Suppressor macrophage treated with lipopolysaccharide for 4 hours (primary cell): Measurements from ENCODE around the gene TMEM213.

Source experiments
- DNase-seq: peaks from one replicate; pipeline ENCODE4 v3.0.0-alpha.2; 2020

TMEM213 gene

DNA sequence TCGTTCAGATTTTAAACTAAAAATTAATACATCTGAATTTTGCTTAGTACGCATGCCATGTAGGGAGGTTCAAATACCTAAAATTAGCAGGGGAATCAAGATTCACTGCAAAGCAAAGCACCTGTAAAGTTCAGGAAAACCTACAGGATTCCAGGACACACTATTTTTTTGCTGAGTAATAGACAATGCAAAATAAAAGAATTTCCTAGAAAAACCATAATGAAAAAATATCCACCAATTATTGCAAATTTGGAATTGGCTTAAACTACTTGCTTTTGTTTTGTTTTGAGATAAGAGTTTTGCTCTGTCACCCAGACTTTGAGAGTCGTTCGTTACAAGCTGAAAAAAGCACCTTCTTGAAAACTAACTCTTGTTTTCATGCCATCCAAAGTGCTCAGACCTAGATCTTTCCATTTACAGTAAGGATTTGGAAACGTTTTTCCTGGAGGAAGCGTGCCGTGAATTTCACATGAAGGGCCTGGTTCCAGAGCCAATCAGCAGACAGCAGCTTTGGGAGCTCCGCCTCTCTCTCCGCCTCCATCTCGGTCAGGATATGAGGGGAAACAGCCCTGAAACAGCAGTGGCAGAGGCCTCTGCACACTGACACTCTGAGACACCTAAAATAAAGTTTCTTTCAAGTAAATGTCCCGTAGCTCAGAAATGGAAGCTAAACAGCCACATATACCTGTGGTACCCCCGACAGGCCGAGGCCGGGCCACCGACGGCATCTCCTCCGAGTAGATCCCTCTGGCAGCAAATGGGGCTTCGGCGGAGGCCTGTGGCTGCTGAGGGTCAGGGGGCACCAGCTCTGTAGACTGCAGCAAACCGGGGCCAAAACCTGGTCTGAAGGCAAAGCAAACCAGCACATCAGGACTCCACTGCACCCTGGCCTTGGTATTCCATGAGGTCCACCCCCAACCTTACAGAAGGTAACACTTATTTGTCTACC is 46.1 kb downstream of the TMEM213 start:
- no peak for DNase-seq

DNA sequence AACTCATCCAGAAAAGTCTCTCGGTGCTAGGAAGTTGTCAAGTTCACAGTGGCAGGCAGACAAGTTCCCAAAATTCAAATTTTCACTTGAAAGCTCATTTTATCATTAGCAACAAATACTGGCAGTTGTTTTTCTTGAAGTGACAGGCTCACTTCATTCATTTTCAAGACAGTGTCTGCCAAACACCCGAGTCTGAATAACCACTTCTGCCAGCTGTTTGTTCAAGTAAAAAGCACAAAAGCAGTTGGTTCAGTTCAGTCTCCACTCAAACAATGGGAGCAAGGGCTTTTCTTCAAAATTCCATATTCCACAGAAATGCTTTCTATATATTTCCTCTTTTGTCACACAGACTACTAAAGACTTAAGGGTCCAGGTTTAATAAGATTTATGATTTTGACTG is 47.9 kb downstream of the TMEM213 start:
- DNase-seq: no peak

DNA sequence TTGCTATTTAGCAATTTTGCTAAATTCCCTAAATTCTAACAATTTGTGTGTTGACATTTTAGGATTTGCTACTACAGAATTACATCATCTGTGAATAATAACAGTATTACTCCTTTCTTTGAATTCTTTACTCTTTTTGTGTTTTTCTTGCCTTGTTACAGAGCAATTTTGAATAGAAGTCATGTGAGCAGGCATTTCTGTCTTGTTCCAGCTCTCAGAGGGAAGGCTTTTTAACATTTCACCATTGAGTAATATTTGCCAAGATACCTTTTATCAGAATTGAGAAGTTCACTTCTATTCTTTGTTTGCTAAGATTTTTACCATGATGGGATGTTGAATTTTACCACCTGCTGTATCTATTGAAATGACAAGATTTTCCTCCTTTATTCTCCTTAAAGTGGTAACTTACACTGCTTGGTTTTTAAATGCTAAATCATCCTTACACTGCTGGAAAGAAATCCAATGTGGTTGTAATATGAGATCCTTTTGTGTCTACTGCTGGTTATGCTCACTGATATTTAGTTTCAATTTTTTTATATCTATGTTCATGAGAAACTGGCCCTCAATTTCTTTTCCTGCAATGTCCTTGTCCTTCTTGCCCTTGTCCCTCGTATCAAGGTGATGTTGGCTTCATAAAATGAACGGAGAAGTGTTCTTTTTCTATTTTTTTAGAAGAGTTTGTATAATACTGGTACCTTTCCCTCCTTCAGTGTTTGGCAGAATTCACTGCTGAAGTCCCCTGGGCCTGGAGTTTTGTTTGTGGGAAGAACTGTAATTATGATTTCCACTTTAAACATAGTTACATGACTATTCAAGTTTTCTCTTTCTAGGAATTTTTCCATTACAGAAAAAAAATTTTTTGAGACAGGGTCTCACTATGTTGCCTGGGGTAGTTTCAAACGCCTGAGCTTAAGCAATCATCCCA is 50.5 kb downstream of the TMEM213 start:
- no peak for DNase-seq

DNA sequence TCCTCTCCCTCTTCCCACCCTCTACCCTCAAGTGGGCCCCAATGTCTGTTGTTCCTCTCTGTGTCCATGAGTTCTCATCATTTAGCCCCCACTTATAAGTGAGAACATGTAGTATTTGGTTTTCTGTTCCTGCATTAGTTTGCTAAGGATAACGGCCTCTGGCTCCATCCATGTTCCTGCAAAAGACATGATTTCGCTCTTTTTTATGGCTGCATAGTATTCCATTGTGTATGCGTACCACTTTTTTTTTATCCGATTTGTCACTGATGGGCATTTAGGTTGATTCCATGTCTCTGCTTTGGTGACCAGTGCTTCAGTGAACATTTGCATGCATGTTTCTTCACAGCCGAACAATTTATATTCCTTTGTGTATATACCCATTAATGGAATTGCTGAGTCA is 51.9 kb downstream of the TMEM213 start:
- no peak for DNase-seq

DNA sequence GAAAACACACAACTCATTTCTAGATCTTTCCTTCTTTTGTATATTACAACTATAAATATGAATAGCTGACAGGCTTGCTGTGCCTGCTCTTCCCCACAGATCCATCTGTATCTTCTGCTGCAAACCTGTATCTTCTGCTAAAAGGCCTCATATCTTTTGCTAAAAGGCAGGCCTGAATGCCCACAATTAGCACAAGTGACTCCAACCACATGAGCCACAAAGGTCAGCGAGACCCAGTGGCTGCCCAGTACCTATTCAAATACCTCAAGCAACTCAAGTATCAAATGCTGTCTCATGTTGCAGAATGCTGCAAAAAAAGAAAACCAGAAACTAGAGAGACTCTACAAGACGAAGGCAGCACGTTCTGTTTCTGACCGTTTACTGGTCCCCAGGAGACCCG is 54.7 kb downstream of the TMEM213 start:
- no peak for DNase-seq

DNA sequence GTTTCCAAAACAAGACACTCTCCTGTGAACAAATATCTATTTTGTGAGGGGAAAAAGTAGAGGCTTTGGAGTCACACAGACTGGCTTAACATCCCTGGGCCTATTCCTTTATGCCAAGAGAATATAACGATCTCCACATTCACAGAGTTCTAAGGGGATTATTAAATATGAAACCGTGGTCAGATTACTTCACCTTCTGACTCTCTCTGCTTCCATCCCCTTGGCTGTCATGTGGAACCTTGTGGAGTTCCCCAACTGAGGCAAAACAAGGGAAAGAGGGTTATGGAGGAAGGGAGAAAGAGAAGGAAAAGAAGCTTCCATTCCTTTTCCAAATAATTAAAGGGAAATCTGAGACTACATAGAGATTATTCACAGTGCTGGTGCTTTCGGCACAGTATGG is 55.7 kb downstream of the TMEM213 start:
- no peak for DNase-seq

DNA sequence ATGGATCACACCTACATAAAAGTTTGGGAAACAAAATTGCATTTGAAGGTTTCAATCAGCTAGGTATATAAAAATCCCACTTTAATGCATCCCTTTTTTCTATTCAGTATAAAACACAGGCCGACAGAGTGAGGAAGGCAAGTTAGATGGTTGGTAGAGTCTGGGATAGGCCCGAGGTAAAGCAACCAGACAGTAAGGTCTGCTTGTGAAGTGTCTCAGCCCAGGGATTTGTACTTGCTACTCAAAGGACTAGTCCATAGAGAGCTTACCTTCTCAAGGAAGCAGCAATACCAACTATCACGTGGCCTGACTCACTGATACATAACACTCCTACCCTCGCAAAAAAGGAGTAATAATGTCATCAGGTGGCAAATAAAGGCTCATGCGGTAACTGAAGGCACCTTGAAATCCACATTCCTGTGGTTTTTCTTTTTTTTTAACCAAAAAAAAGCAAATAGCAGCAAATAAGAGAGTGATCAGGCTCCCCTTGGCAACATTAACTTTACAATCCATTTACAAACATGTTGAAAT is 56.4 kb downstream of the TMEM213 start:
- DNase-seq: no peak

DNA sequence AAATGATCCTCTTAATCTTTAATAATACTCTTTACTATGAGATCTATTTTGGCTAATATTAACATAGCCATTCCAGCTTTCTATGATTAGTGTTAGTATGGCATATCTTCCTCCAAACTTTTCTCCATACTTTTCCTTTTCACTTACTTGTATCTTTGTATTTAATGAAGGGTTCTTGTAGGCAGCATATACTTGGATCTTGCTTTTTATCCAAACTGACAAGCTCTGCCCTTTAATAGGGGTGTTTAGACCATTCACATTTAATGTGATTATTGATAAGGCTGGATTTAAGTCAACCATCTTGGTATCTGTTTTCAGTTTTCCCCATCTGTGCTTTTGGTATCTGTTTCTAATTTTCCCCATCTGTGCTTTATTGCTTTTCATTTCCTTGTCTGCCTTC is 59.9 kb downstream of the TMEM213 start:
- DNase-seq: no peak

DNA sequence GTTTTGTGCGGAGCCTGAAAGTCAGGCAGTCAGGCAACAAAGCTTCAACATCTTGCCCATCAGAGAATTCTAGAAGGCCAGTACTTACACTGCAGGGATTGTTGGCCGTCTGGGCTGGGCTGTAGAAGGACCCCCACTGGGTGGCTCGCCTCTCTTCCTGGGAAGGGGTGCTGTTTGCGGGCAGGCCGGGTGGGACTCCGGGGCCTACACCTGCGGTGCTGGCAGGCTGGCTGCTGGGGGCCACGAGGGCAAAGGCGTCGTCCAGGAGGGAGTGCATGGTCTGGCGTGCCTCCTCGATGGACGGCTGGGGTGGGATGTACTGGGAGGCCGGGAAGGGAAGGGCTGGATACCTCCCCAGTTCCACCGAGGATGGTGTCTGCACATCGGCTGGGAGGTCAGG is 63.3 kb downstream of the TMEM213 start:
- no peak for DNase-seq

DNA sequence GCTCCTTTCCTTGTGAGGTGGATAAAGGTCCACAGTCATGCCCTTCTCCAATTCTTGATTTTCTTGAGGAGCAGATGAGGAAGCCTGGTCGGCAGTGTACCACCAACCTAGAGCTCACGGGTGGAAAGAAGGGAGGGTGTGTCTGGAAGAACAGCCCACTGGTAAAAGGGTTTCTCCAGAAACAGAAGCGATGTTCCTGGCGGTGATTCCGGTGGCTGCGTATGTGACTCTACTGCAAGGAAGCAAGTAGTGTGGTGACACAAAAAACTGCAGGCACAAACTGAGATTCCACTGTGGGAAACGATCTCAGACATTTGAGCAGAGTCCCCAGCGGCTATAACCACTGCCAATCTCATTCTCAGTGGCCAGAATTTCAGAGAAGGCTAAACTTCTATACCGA is 66.1 kb downstream of the TMEM213 start:
- no peak for DNase-seq

DNA sequence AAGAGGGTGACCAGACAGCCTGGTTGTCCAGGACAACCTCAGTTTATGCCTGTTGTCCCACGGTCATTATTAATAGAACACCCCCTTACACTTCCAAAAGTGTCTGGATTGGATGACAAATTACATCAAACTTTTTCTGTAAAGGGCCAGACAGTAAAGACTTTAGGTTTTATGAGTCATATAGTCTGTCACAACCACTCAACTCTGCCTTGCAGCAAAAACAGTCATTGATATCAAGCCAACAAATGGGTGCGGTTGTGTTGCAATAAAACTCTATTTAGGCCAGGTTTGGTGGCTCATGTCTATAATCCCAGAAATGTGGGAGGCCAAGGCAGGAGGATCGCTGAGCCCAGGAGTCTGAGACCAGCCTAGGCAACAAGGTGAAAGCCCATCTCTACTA is 66.9 kb downstream of the TMEM213 start:
- peak; percentile 66 for DNase-seq

DNA sequence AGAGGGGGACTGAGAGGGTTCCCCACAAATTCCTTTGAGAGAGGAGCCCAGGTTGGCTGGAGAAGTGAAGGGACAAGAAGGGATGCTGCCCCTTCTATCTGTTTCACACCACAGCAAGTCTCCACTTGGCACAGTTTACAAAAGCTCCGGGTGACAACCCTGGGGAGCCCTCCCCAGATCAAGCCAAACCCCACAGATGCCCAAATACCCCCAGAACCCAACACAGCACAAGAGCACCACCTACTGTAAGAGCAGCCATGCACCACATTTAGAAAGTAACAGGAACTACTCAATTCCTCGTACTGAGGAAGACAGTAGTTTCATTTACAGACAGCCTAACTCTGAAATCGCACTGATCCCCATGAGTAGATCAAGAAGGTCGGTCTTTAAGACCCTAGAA is 68.0 kb downstream of the TMEM213 start:
- peak; percentile 32 for DNase-seq

DNA sequence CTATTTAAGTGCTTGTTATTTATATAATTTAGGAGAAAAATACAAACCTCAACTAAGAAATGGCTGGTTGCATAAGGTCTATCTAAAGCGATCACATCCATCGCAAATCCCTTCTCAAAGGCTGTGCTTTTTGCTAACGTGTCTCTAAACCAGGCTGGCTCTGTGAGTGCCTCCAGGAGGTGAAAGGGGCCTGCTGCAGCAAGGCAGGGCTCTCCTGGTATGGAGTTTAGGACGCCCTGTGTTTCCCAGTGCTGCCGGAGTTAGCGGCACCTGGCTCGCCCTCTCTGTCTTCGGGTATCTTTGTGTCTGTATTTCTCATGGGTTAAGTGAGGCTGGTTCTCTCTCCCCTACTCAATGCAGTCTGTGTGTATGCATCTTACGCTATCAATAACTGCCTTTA is 68.6 kb downstream of the TMEM213 start:
- DNase-seq: no peak

DNA sequence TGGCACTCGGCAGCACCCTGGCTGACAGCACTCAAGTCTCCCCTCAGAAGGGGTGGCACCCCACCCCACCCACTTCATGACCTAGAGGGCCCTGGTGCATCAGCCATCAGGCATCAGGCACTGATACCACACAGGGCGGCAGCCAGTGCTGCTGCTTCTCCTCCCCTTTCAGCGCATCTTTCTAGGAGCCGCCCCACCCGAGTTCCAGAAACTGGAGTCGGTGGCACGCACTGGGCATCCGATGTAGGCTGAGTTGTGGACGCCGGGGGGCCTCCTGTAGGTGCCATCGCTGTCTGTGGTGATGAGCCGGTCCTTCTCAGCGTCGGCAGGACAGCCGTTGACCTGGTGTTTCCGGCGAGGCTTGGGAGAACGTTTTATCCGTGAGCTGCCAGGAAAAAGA is 70.0 kb downstream of the TMEM213 start:
- no peak for DNase-seq

DNA sequence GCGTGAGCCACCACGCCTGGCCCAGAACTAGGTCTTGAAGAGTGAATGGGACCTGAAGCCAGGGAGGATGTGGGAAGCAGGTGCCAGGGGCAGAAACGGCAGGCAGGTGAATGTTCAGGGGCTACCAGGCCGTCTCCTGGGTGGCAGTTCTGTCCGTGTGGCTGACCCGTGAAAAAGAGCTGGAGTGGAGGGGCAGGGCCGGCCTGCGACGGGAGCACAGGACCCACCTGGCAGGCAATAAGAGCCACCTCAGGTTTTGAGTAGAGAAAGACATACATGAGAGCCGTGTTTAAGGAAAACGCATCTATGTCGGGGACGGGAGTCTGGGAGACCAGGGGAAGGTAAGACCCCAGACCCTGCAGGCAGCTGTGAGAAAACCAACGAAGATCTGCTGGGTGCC is 70.9 kb downstream of the TMEM213 start:
- DNase-seq: no peak

DNA sequence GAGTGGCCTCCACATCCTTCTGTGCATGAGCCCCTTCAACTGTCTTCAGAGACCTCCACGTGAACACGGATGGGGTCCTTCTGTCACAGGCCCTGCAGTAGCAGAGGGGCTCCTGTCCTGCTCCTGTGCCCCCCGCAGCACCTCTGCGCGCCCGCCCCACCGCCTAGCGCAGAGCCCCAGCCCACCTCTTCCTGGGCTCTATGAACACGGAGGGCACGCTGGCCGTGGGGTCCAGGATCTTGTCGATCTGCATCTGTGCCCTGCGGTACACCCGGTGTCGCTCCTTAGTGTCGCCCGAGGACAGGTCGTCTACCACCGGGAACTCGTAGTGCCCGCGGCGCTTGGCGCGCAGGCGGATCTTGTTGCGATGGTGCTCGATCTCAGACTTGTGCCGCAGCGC is 71.6 kb downstream of the TMEM213 start:
- DNase-seq: no peak

DNA sequence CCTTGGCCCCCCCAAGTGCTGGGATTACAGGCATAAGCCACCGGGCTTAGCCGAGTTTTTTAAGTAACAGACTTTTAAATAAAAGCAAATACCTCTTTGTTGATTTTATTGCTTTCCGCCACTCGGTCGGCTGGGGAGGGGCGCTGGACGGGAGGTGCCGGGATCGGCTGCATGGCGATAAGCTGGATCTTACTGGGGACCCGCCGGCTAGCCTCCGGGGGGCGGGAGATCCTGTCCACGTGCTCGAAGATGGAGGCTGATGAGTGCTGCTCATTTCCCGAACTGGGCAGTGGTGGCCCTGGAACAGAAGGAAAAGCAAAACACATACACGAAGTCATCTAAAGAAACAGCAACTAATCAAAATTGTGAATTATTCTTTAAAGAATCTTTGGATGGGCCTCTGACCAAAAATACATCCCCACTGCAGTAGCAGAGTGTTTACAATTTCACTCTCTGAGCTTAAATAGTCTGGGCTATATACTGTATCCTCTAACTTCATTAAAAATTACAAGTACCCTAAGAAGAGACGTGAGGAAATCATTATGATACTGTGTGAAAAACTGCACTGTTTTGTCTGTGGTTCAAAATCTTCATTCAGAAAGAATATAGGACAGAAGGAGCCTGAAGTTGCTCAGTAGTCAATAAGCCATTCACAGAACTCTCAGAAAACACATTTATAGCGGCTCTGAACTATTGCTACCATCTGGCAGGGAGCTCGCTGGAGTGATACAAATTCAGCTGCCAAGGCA is 73.4 kb downstream of the TMEM213 start:
- DNase-seq: no peak

DNA sequence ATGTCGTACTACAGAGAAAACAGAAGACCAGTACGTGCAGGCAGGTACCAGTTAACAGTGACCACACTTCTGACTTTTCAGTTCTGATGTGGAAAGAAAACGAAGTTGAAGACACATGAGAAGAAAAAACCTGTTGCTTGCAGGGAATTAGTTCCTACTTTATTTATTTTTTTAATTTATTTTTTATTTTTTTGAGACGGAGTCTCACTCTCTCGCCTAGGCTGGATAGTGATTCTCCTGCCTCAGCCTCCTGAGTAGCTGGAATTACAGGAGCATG is 74.0 kb downstream of the TMEM213 start:
- no peak for DNase-seq

DNA sequence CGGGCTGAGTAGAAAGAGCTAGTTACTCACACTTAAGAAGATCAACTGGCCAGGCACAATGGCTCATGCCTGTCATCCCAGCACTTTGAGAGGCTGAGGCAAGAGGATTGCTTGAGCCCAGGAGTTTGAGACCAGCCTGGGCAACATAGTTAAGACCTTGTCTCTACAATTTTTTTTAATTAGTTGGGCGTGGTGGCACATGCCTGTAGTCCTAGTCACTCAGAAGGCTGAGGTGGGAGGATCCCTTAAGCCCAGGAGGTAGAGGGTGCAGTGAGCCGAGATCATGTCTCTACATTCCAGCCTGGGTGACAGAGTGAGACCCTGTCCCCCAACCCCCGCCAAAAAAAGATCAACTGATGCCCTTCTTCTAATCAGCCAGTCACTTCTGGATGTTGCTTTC is 74.8 kb downstream of the TMEM213 start:
- no peak for DNase-seq

DNA sequence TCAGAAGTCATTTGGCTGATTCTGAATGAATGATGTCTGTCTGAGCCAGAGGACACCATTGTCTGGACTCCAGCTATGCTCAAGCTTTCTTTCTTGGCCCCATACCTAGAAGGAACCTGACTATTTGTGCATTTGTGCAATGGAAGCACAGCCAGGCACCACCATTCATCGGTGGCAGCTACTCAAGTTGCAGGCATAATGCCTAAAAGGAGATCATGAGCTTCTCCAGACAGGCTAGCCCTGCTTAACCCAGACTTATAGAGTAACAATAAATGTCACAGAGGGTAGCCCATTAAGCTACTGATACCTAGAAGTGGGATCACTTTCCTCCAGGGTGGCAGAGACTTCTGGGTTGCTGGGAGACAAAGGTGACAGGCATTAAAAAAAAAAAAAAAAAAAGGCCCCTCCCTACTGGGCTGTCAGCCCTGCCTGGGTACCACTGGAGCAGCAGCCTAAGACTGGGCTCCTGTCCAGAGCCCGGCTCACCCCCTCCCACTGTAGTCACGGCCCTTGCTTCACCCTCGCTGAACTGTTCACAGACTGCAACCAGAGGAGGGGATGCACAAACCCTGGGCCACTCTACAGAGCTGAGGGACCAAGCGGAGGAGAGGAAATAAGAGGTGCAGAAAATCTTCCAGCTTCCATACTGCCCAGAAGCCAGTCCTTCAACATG is 75.6 kb downstream of the TMEM213 start:
- DNase-seq: no peak

DNA sequence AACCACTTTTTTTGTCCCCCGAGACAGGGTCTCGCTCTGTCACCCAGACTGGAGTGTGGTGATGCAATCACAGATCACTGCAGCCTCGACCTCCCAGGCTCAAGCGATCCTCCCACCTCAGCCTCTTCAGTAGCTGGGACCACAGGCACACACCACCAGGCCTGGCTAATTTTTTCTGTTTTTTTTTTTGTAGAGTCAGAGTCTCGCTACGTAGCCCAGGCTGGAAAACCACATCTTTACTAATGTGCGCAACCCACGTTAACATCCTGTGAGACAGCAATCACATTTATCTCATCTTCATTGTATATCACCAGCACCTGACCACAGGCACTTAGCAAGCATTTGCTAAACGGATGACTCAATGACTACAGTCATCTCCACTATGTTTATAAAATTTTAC is 78.0 kb downstream of the TMEM213 start:
- no peak for DNase-seq

DNA sequence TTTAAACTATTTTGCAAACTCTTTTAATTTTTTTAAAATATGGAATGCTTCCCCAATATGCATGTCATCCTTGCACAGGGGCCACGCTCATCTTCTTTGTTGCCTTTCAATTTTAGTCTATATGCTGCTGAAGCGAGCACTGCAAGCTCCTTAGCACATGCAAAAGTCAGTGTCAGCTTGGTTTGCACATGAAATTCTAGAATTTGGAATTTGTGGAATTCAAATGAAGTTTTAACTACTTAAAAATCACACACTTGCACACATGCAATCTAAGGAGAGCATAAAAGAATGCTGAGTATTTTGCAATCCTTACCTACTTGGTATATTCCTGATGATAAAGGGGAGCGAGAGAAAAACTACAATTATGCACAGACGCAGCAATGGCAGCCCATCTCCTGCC is 78.5 kb downstream of the TMEM213 start:
- no peak for DNase-seq

DNA sequence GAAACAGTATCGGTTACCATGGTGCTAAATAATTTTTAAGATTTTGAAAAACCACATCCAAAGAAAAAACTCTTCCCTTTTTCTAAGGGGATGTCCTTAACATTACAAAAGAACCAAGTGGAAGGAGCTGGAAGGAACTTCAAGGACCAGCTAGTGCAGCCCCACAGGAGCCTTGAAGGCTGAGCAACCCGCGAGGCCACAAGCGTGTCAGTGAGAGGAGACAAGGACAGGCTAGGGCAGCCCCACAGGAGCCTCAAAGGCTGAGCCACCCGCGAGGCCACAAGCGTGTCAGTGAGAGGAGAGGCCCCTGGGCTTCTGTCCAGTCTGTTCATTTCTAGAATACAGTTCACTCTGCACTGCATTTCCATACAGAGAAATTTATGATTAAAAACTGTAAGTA is 80.3 kb downstream of the TMEM213 start:
- no peak for DNase-seq
